Embryonic facial prominence (tissue), 1 donor: ENCODE data around the gene NBL1.
A peak's percentile ranks its signal among the peaks of the same experiment; 100 is the strongest.

Experiments
- DNase-seq: peaks from one replicate; pipeline ENCODE4 v3.0.0-alpha.2; 2016; ENCODE audit errors: extremely low spot score

NBL1 gene

GRCh38 chr1:19670787-19671186, 26.7 kb downstream of the NBL1 start:
- no peak for DNase-seq

- no peak for DNase-seq
Observed at GRCh38 chr1:19672237-19672636, 28.1 kb downstream of the NBL1 start.

GRCh38 chr1:19675797-19676196, 31.7 kb downstream of the NBL1 start:
- no peak for DNase-seq

GRCh38 chr1:19676438-19676922, 32.4 kb downstream of the NBL1 start:
- peak; percentile 39 for DNase-seq

GRCh38 chr1:19678493-19678892, 34.4 kb downstream of the NBL1 start:
- no peak for DNase-seq

GRCh38 chr1:19678931-19679453, 34.9 kb downstream of the NBL1 start:
- DNase-seq: no peak

- no peak for DNase-seq
Observed at GRCh38 chr1:19679691-19680090, 35.6 kb downstream of the NBL1 start.

- no peak for DNase-seq
Observed at GRCh38 chr1:19680644-19681043, 36.5 kb downstream of the NBL1 start.

GRCh38 chr1:19682257-19682656, 38.1 kb downstream of the NBL1 start:
- DNase-seq: peak; percentile 12

- no peak for DNase-seq
Observed at GRCh38 chr1:19682901-19683300, 38.8 kb downstream of the NBL1 start.

GRCh38 chr1:19683351-19683750, 39.2 kb downstream of the NBL1 start:
- DNase-seq: no peak

- DNase-seq: no peak
Observed at GRCh38 chr1:19684677-19685076, 40.6 kb downstream of the NBL1 start.

GRCh38 chr1:19685994-19686393, 41.9 kb downstream of the NBL1 start:
- no peak for DNase-seq

- no peak for DNase-seq
Observed at GRCh38 chr1:19687414-19687813, 43.3 kb downstream of the NBL1 start.

- DNase-seq: no peak
Observed at GRCh38 chr1:19688041-19688842, 44.1 kb downstream of the NBL1 start.

GRCh38 chr1:19689085-19689757, 45.1 kb downstream of the NBL1 start:
- no peak for DNase-seq

GRCh38 chr1:19689856-19690255, 45.7 kb downstream of the NBL1 start:
- no peak for DNase-seq

- no peak for DNase-seq
Observed at GRCh38 chr1:19690342-19690741, 46.2 kb downstream of the NBL1 start.

- no peak for DNase-seq
Observed at GRCh38 chr1:19694298-19694697, 50.2 kb downstream of the NBL1 start.

GRCh38 chr1:19695772-19696171, 51.7 kb downstream of the NBL1 start:
- no peak for DNase-seq

- DNase-seq: no peak
Observed at GRCh38 chr1:19696820-19697219, 52.7 kb downstream of the NBL1 start.

GRCh38 chr1:19698181-19698580, 54.1 kb downstream of the NBL1 start:
- DNase-seq: no peak
